A549 (cell line): ENCODE measurements around the gene CCDC38. TPM values are rescaled to one million over a fixed set of nuclear protein-coding genes. Genes with fewer than 3 reads are reported as not detected.
A peak's percentile ranks its signal among the peaks of the same experiment; 100 is the strongest.

ENCODE experiments used
- ATAC-seq, 2 experiments: fragments of 200-7000 bp in 1 of 2; fragments of >200 bp in 1 of 2; cut with Nextera tagmentation in 1 of 2; cut with Tn5 transposase in 1 of 2; 3 replicates each; pipeline versions ENCODE4 v1.8.0 to v1.9.1; 2018 to 2020; ENCODE audit warnings: mild to moderate bottlenecking in 1 of 2, moderate library complexity in 1 of 2
- CTCF ChIA-PET: fragments of 300-600 bp; sonication (Branson Sonifier 250); formaldehyde crosslinking; extraction: SDS; loops from one replicate; lab custom pipeline; 2021; ENCODE audit warnings: antibody characterized with exemption, inconsistent platforms; lab: Yijun Ruan, JAX
- POLR2A ChIA-PET: fragments of 350-600 bp; formaldehyde crosslinking; extraction: SDS; loops from one replicate; lab custom pipeline; 2021; ENCODE audit warnings: antibody characterized with exemption, inconsistent platforms; lab: Yijun Ruan, JAX
- DNase-seq, 2 experiments: peaks; one replicate each; pipeline versions ENCODE4 v3.0.0 to v3.0.0-alpha.2; 2011 to 2016; ENCODE audit warnings: low read depth in 1 of 2, low spot score in 1 of 2
- FAIRE-seq: peaks from 2 replicates; lab custom pipeline; 2011; peaks lifted over from hg19 to GRCh38; lab: Jason Lieb, UNC
- H3K27ac ChIP-seq, 2 experiments: fragments of >200 bp; sonication (Bioruptor Twin); formaldehyde crosslinking; 3 replicates each; pipeline ENCODE4 v1.5.1; 2016 to 2017
- H3K4me1 ChIP-seq: fragments of >200 bp; sonication (Bioruptor Twin); formaldehyde crosslinking; 3 replicates; pipeline ENCODE4 v1.6.1; 2016
- H3K4me2 ChIP-seq: fragments of >200 bp; sonication (Bioruptor Twin); formaldehyde crosslinking; 3 replicates; pipeline ENCODE4 v1.6.1; 2016
- H3K4me3 ChIP-seq: fragments of >200 bp; sonication (Bioruptor Twin); formaldehyde crosslinking; 3 replicates; pipeline ENCODE4 v1.5.1; 2016
- H3K9me3 ChIP-seq: fragments of >200 bp; sonication (Bioruptor Twin); formaldehyde crosslinking; 3 replicates; pipeline ENCODE4 v1.6.1; 2016
- BHLHE40 ChIP-seq: IDR thresholded peaks from 2 replicates; pipeline ENCODE4 v1.6.1; 2012; ENCODE audit warnings: low read depth, low read length, inconsistent platforms
- CEBPB ChIP-seq, 2 experiments: fragments of >200 bp in 1 of 2; sonication (Bioruptor Twin) in 1 of 2; formaldehyde crosslinking in 1 of 2; IDR thresholded peaks; 2 replicates each; pipeline ENCODE4 v1.6.1; 2012 to 2016
- ELK1 ChIP-seq: fragments of 150-350 bp; IDR thresholded peaks from 2 replicates; pipeline ENCODE4 v1.6.1; 2014; ENCODE audit warnings: low read depth, mild to moderate bottlenecking, low read length
- ESRRA ChIP-seq: fragments of 150-350 bp; IDR thresholded peaks from 2 replicates; pipeline ENCODE4 v1.6.1; 2014; ENCODE audit warnings: mild to moderate bottlenecking, low read length, borderline replicate concordance
- FOXS1 ChIP-seq: fragments of 250-450 bp; sonication (Bioruptor Pico); IDR thresholded peaks from 2 replicates; pipeline ENCODE4 v1.5.0; 2020; ENCODE audit warnings: mild to moderate bottlenecking, moderate library complexity
- GATA3 ChIP-seq: IDR thresholded peaks from 2 replicates; pipeline ENCODE4 v1.6.1; 2012; ENCODE audit warnings: borderline replicate concordance
- HES2 ChIP-seq: fragments of >200 bp; sonication (Bioruptor Twin); formaldehyde crosslinking; IDR thresholded peaks from 2 replicates; pipeline ENCODE4 v1.6.1; 2016
- HOXA7 ChIP-seq: fragments of 250-450 bp; sonication (Bioruptor Pico); IDR thresholded peaks from 2 replicates; pipeline ENCODE4 v1.5.0; 2020; ENCODE audit warnings: mild to moderate bottlenecking, moderate library complexity
- HOXB13 ChIP-seq: fragments of 250-450 bp; sonication (Bioruptor Pico); IDR thresholded peaks from 2 replicates; pipeline ENCODE4 v1.5.0; 2020; ENCODE audit warnings: low read depth, mild to moderate bottlenecking, moderate library complexity
- KDM5A ChIP-seq: fragments of 200-600 bp; sonication (generic); IDR thresholded peaks from 2 replicates; pipeline ENCODE4 v1.6.1; 2016; ENCODE audit warnings: antibody characterized with exemption, mild to moderate bottlenecking
- MAFK ChIP-seq: fragments of 450-650 bp; IDR thresholded peaks from 2 replicates; pipeline ENCODE4 v1.6.1; 2014; ENCODE audit not compliant: partially characterized antibody
- MYC ChIP-seq: IDR thresholded peaks from 2 replicates; pipeline ENCODE4 v1.6.1; 2012; ENCODE audit warnings: mild to moderate bottlenecking, inconsistent platforms, low read length, improper control_type of control experiment, borderline replicate concordance
- NPAS2 ChIP-seq: fragments of 250-450 bp; sonication (Bioruptor Pico); IDR thresholded peaks from 2 replicates; pipeline ENCODE4 v1.8.0; 2022; ENCODE audit warnings: mild to moderate bottlenecking, moderate library complexity, borderline replicate concordance
- NR3C1 ChIP-seq: fragments of >200 bp; sonication (Bioruptor Twin); formaldehyde crosslinking; IDR thresholded peaks from 3 replicates; pipeline ENCODE4 v1.6.1; 2017
- PBX3 ChIP-seq: IDR thresholded peaks from 2 replicates; pipeline ENCODE4 v1.6.1; 2012
- RAD21 ChIP-seq, 2 experiments: fragments of >200 bp in 1 of 2; sonication (Bioruptor Twin) in 1 of 2; formaldehyde crosslinking in 1 of 2; IDR thresholded peaks in 1 of 2; conservative IDR thresholded peaks in 1 of 2; 2 replicates in 1 of 2; 3 replicates in 1 of 2; pipeline ENCODE4 v1.6.1; 2012 to 2018; ENCODE audit warnings: inconsistent platforms in 1 of 2
- SREBF2 ChIP-seq: fragments of 450-650 bp; IDR thresholded peaks from 2 replicates; pipeline ENCODE4 v1.6.1; 2014; ENCODE audit warnings: mild to moderate bottlenecking, moderate library complexity
- ZC3H11A ChIP-seq: fragments of 450-650 bp; IDR thresholded peaks from 2 replicates; pipeline ENCODE4 v1.6.1; 2014; ENCODE audit warnings: antibody characterized with exemption, mild to moderate bottlenecking
- ZFP36 ChIP-seq: fragments of 450-650 bp; IDR thresholded peaks from 2 replicates; pipeline ENCODE4 v1.6.1; 2014; ENCODE audit warnings: borderline replicate concordance; ENCODE audit not compliant: partially characterized antibody
- ZNF302 ChIP-seq: fragments of 250-450 bp; sonication (Bioruptor Pico); IDR thresholded peaks from 2 replicates; pipeline ENCODE4 v1.9.0; 2021; ENCODE audit warnings: inconsistent platforms, mild to moderate bottlenecking, moderate library complexity
- WGBS: methylation state at CpG from one replicate; pipeline ENCODE4 v1.1.6; 2017; ENCODE audit errors: missing lambda C conversion rate; 5-methylcytosine and 5-hydroxymethylcytosine counted together
- polyA plus RNA-seq, 4 experiments: library from polyadenylated mRNA; depleted of rRNA in 3 of 4; stranded (reverse); fragments of >200 nt; fragmentation: RNase III in 1 of 4; extraction: RNeasy Plus Mini Kit Qiagen cat#74134 plus additional on column Dnase treatment in 1 of 4; gene quantifications; 2 replicates in 3 of 4; 3 replicates in 1 of 4; pipeline ENCODE4 v1.2.3, GENCODE V29; 2011 to 2017

The CCDC38 gene
- polyA plus RNA-seq, 2 of the 4 experiments (the other 2 are of a cell fraction) = 0.18 to 0.41 TPM

GRCh38 chr12:95984682-95985081, 42.3 kb upstream of the CCDC38 start:
- Histone ChIP-seq H3K4me1 (no peaks in the 10 kb centered on the region), H3K9me3 (no peaks in the 10 kb centered on the region), H3K4me3 (no peak overlapping the region), H3K27ac (no peak overlapping the region), H3K4me2 (no peak overlapping the region)
- TF ChIP-seq MAFK (peak; percentile 78), NPAS2 (CRISPR knock-in tag) (no peak)
- ATAC-seq (no peak), DNase-seq (no peak), FAIRE-seq (no peak)
- ChIA-PET CTCF (interaction anchor here (0.5 to 0.7 kb wide), 2 partner anchors 15 to 17 kb away, joined by 3 to 4 read pairs; no protein-coding TSS in a partner anchor), POLR2A (no interaction called here)
- 88% methylated on average over 1 of the region's 1 CpG for WGBS

GRCh38 chr12:95982602-95983001, 40.2 kb upstream of the CCDC38 start:
- H3K9me3 ChIP-seq = no peaks in the 10 kb centered on the region
- TF ChIP-seq MAFK (peak; percentile 96), BHLHE40 (no peak)
- H3K27ac ChIP-seq = no peak overlapping the region
- no peak overlapping the region for H3K4me2 ChIP-seq
- ATAC-seq (no peak), DNase-seq (no peak), FAIRE-seq (peak; percentile 46)
- no peaks in the 10 kb centered on the region for H3K4me1 ChIP-seq
- no peak overlapping the region for H3K4me3 ChIP-seq
- ChIA-PET CTCF (interaction anchor here (0.9 to 1.0 kb wide), 2 partner anchors 16 to 19 kb away, joined by 3 read pairs; no protein-coding TSS in a partner anchor), POLR2A (no interaction called here)
- 33% methylated on average over 1 of the region's 1 CpG for WGBS

GRCh38 chr12:95980437-95980836, 38.0 kb upstream of the CCDC38 start:
- ChIA-PET CTCF (interaction anchor here (1.2 kb wide), 1 partner anchor 21 kb away, joined by 3 read pairs; no protein-coding TSS in a partner anchor), POLR2A (no interaction called here)
- DNase-seq = no peak
- Histone ChIP-seq H3K4me3 (no peak overlapping the region), H3K9me3 (no peaks in the 10 kb centered on the region), H3K4me1 (no peaks in the 10 kb centered on the region), H3K27ac (no peak overlapping the region), H3K4me2 (no peak overlapping the region)
- 78% methylated on average over 5 of the region's 5 CpGs for WGBS
- no peak for ATAC-seq
- no peak for TF ChIP-seq GATA3
- no peak for TF ChIP-seq ESRRA
- FAIRE-seq = no peak

- TF ChIP-seq SREBF2 = no peak
- TF ChIP-seq RAD21 (conservative IDR thresholded peaks at IDR 0.05 in 1 of 2, IDR thresholded peaks at IDR 0.05 in 1 of 2) = no peak
- TF ChIP-seq ZFP36 = no peak
- TF ChIP-seq NR3C1 = no peak
- TF ChIP-seq PBX3 = no peak
- TF ChIP-seq HOXB13 (CRISPR knock-in tag) = no peak
- TF ChIP-seq ZC3H11A = no peak
- TF ChIP-seq HOXA7 (CRISPR knock-in tag) = no peak
- no peak for TF ChIP-seq CEBPB (IDR thresholded peaks at IDR 0.05)
- no peak for TF ChIP-seq FOXS1 (CRISPR knock-in tag)
- no peak for TF ChIP-seq MYC
- TF ChIP-seq HES2 = no peak
- TF ChIP-seq ZNF302 (CRISPR knock-in tag) = no peak
- TF ChIP-seq ELK1 = no peak
- TF ChIP-seq KDM5A = no peak
- no peak for TF ChIP-seq MAFK
- TF ChIP-seq BHLHE40 = no peak
- 76% methylated on average over 3 of the region's 3 CpGs for WGBS
- FAIRE-seq = no peak
Observed at GRCh38 chr12:95978774-95979173, 36.4 kb upstream of the CCDC38 start.

More at GRCh38 chr12:95978774-95979173, 36.4 kb upstream of the CCDC38 start:
- ChIA-PET CTCF (no interaction called here), POLR2A (no interaction called here)
- Histone ChIP-seq H3K4me2 (no peak overlapping the region), H3K4me1 (no peaks in the 10 kb centered on the region), H3K4me3 (no peak overlapping the region), H3K27ac (no peak overlapping the region), H3K9me3 (no peaks in the 10 kb centered on the region)
- no peak for DNase-seq
- ATAC-seq = no peak
